Measurements from ENCODE around the gene ISM1. TPM values are rescaled to one million over a fixed set of nuclear protein-coding genes. Genes with fewer than 3 reads are reported as not detected.
A peak's percentile ranks its signal among the peaks of the same experiment; 100 is the strongest.

Gene ISM1
- total and polyA plus RNA-seq, 2 of the 13 experiments (the other 11 are each of a cell fraction or from before 2014, with no cell fraction given) = 0.40 to 1.4 TPM

DNA sequence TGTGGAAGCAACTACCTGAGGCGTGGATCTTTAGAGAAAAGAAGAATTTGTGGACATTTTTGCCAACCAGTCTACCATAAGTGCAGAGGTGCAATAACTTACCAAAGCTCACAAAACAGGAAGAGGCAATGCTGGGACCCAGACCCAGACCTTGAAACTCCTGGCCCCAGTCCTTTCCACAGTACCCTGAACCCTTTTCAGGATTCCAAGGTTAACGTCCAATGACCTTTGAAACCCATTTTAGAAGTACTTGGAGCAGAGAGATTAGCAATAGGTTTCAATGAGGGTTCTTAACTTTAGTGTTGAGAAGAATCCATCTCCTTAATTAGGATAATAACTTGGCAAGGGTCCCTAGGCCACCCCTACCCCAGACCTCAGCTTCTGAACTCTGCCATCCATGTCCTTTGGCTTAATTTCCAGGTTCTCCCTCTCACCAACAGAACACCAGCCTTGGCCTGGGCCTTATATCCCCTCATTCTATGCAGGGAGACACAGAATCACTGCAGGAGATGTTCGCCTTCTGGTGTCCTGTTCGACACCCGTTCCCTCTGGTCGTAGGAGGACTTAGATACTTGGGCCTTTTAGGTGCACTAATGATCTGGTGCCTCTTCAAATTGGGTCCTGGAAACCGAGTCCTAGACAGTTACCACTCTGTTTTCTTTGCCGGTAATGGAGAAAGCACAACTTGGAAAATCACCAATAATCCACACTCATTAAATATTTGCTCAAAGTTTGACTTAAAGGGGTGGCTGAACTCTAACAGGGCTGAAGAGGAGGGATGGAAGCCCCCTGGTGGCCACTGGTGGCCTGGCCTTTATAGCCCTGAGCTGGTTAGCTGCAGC is 40.6 kb downstream of the ISM1 start (continued):
- TF ChIP-seq, protein P1, sequence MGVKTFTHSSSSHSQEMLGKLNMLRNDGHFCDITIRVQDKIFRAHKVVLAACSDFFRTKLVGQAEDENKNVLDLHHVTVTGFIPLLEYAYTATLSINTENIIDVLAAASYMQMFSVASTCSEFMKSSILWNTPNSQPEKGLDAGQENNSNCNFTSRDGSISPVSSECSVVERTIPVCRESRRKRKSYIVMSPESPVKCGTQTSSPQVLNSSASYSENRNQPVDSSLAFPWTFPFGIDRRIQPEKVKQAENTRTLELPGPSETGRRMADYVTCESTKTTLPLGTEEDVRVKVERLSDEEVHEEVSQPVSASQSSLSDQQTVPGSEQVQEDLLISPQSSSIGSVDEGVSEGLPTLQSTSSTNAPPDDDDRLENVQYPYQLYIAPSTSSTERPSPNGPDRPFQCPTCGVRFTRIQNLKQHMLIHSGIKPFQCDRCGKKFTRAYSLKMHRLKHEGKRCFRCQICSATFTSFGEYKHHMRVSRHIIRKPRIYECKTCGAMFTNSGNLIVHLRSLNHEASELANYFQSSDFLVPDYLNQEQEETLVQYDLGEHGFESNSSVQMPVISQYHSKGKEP (CRISPR knock-in tag; IDR thresholded peaks at IDR 0.05) = no peak
- TF ChIP-seq ARNTL (CRISPR knock-in tag; IDR thresholded peaks at IDR 0.05) (no peak), MYNN (CRISPR knock-in tag; IDR thresholded peaks at IDR 0.05; ENCODE audit: low read depth) (no peak), ZBTB3 (CRISPR knock-in tag; IDR thresholded peaks at IDR 0.05; ENCODE audit: borderline replicate concordance, low read depth) (no peak), YEATS4 (CRISPR knock-in tag; IDR thresholded peaks at IDR 0.05; ENCODE audit: borderline replicate concordance) (no peak), MEIS1 (CRISPR knock-in tag; IDR thresholded peaks at IDR 0.05; ENCODE audit: borderline replicate concordance) (no peak), ZNF281 (CRISPR knock-in tag; IDR thresholded peaks at IDR 0.05; ENCODE audit: borderline replicate concordance) (no peak), ZNF354B (CRISPR knock-in tag; IDR thresholded peaks at IDR 0.05) (no peak), ZMAT3 (CRISPR knock-in tag; conservative IDR thresholded peaks at IDR 0.05) (no peak), ZNF747 (CRISPR knock-in tag; IDR thresholded peaks at IDR 0.05; ENCODE audit: borderline replicate concordance) (no peak), GATAD2A (CRISPR knock-in tag; IDR thresholded peaks at IDR 0.05) (peak; percentile 75), ZNF891 (CRISPR knock-in tag; IDR thresholded peaks at IDR 0.05) (no peak), HNRNPH1 (optimal IDR thresholded peaks at IDR 0.05; ENCODE audit: low read depth, low read length) (no peak), RCOR2 (CRISPR knock-in tag; IDR thresholded peaks at IDR 0.05) (no peak), HNRNPLL (IDR thresholded peaks at IDR 0.05; ENCODE audit: low read depth, low read length, poor library complexity, severe bottlenecking) (no peak), KLF6 (CRISPR knock-in tag; IDR thresholded peaks at IDR 0.05) (peak; percentile 51; the same call in 1 of the 2 replicates)
- TF ChIP-seq, protein P2, sequence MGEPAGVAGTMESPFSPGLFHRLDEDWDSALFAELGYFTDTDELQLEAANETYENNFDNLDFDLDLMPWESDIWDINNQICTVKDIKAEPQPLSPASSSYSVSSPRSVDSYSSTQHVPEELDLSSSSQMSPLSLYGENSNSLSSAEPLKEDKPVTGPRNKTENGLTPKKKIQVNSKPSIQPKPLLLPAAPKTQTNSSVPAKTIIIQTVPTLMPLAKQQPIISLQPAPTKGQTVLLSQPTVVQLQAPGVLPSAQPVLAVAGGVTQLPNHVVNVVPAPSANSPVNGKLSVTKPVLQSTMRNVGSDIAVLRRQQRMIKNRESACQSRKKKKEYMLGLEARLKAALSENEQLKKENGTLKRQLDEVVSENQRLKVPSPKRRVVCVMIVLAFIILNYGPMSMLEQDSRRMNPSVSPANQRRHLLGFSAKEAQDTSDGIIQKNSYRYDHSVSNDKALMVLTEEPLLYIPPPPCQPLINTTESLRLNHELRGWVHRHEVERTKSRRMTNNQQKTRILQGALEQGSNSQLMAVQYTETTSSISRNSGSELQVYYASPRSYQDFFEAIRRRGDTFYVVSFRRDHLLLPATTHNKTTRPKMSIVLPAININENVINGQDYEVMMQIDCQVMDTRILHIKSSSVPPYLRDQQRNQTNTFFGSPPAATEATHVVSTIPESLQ (CRISPR knock-in tag; conservative IDR thresholded peaks at IDR 0.05) = 0 out of 2 replicates have a peak, but pooled peaks have one; percentile 78
- TF ChIP-seq, protein P3, sequence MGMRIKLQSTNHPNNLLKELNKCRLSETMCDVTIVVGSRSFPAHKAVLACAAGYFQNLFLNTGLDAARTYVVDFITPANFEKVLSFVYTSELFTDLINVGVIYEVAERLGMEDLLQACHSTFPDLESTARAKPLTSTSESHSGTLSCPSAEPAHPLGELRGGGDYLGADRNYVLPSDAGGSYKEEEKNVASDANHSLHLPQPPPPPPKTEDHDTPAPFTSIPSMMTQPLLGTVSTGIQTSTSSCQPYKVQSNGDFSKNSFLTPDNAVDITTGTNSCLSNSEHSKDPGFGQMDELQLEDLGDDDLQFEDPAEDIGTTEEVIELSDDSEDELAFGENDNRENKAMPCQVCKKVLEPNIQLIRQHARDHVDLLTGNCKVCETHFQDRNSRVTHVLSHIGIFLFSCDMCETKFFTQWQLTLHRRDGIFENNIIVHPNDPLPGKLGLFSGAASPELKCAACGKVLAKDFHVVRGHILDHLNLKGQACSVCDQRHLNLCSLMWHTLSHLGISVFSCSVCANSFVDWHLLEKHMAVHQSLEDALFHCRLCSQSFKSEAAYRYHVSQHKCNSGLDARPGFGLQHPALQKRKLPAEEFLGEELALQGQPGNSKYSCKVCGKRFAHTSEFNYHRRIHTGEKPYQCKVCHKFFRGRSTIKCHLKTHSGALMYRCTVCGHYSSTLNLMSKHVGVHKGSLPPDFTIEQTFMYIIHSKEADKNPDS (CRISPR knock-in tag; IDR thresholded peaks at IDR 0.05) = no peak
- TF ChIP-seq, protein P4, sequence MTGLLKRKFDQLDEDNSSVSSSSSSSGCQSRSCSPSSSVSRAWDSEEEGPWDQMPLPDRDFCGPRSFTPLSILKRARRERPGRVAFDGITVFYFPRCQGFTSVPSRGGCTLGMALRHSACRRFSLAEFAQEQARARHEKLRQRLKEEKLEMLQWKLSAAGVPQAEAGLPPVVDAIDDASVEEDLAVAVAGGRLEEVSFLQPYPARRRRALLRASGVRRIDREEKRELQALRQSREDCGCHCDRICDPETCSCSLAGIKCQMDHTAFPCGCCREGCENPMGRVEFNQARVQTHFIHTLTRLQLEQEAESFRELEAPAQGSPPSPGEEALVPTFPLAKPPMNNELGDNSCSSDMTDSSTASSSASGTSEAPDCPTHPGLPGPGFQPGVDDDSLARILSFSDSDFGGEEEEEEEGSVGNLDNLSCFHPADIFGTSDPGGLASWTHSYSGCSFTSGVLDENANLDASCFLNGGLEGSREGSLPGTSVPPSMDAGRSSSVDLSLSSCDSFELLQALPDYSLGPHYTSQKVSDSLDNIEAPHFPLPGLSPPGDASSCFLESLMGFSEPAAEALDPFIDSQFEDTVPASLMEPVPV (CRISPR knock-in tag; IDR thresholded peaks at IDR 0.05) = no peak

Measured in HepG2 (cell line).